TTC549 (cell line): ENCODE measurements around the gene NRG4.
"Not testable (repeated sequence)": the region's sequence is repeated elsewhere in the genome, so short reads cannot be mapped to it uniquely, and the experiment has no call there.

ENCODE experiments used
- FAIRE-seq: peaks from 2 replicates; lab custom pipeline; 2012; peaks lifted over from hg19 to GRCh38; lab: Jason Lieb, UNC

NRG4 gene

GRCh38 chr15:75925440-75925839, 86.8 kb downstream of the NRG4 start:
- no peak for FAIRE-seq

- FAIRE-seq: no peak
Observed at GRCh38 chr15:75924576-75924975, 87.6 kb downstream of the NRG4 start.

GRCh38 chr15:75923756-75924155, 88.5 kb downstream of the NRG4 start:
- no peak for FAIRE-seq

DNA sequence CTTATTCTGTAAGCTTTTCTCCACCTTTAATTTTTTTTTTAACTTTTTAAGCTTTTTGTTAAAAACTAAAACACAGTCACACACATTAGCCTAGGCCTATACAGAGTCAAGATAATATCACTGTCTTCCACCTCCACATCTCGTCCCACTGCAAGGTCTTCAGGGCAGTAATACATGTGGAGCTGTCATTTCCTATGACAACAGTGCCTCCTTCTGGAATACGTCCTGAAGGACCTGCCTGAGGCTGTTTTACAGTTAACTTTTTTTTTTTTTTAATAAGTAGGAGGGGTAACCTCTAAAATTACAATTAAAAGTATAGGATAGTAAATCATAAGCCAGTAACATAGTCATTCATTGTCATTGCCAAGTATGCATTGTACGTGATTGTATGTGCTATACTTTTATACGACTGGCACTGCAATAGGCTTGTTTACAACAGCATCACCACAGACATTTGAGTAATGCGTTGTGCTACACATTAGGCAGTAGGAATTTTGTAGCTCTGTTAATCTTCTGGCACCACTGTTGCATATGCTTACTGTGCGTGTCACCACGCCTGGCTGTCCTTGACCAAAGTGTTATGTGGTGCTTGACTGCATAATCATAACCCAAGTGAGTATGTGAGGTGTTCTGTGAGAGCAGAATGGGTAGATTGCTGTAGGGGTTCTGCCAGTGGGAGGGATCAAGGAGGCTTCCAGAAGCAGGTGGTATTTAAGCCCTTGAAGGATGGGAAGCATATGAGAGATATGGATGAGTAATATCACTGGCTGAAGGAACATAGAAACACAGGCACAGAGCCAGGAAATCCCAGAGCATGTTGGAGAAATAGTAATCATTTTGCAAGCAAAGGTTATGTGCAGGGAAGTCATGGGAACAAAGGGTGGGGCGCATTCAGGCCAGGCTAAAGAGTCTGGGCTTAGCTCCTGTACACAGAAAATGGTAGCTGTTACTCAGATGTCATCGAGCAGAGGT, 90.2 kb downstream of the NRG4 start:
- FAIRE-seq: peak; percentile 7

DNA sequence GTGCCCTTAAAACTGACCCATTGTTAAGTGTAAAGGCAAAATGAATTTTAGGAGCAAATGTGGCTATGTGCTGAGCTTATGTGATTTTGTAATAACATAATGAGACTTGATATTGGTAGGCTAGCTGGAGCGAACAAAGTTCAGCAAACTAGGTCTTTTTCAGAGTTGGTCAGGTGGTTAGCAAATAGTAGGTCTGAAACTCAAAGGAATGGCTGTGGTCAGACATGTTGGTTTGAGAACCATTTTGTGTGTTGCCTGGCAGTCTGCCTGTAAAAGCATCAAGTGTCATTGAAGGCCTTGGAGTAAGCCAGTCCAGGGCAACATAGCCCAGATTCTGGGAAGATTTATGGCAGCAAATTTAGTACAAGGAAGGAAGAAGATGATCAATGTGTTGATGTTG, 92.1 kb downstream of the NRG4 start:
- FAIRE-seq: no peak

- FAIRE-seq: no peak
Observed at GRCh38 chr15:75918135-75918534, 94.1 kb downstream of the NRG4 start.

GRCh38 chr15:75916978-75917377, 95.2 kb downstream of the NRG4 start:
- no peak for FAIRE-seq

DNA sequence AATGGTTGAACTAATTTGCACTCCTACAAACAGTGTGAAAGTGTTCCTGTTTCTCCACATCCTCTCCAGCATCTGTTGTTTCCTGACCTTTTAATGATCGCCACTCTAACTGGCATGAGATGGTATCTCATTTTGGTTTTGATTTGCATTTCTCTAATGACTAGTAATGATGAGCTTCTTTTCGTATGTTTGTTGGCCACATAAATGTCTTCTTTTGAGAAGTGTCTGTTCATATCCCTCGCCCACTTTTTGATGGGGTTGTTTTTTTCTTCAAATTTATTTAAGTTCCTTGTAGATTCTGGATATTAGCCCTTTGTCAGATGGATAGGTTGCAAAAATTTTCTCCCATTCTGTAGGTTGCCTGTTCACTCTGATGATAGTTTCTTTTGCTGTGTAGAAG, 101.9 kb downstream of the NRG4 start:
- FAIRE-seq: not testable (repeated sequence)

GRCh38 chr15:75905231-75905630, 107.0 kb downstream of the NRG4 start:
- no peak for FAIRE-seq

GRCh38 chr15:75903331-75904239, 108.6 kb downstream of the NRG4 start, which contains the start of gene FBXO22:
TSS of gene FBXO22 (plus strand) at chr15:75903878. CDS start at chr15:75903964, 86 bp downstream.
- no peak for FAIRE-seq

DNA sequence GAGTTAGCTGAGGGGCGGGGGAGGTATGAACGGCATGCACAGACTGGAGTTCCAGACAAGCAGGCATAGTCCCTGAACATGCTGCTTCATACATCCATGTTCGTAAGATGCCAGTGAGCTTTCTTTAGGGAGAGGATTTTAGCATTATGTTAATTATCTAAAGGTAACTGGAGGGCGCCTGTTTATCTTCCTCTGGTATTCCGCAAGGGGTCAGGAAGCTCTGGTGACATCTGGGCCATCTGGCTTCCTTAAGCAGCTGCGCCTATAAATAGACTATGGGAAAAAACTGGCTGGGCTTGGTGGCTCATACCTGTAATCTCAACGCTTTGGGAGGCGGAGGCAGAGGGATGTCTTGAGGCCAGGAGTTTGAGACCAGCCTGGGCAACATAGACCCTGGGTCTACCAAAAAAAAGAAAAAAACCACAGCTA, 110.1 kb downstream of the NRG4 start:
- FAIRE-seq: no peak

GRCh38 chr15:75900577-75900976, 111.6 kb downstream of the NRG4 start:
- no peak for FAIRE-seq

- FAIRE-seq: no peak
Observed at GRCh38 chr15:75895731-75896130, 116.5 kb downstream of the NRG4 start.

DNA sequence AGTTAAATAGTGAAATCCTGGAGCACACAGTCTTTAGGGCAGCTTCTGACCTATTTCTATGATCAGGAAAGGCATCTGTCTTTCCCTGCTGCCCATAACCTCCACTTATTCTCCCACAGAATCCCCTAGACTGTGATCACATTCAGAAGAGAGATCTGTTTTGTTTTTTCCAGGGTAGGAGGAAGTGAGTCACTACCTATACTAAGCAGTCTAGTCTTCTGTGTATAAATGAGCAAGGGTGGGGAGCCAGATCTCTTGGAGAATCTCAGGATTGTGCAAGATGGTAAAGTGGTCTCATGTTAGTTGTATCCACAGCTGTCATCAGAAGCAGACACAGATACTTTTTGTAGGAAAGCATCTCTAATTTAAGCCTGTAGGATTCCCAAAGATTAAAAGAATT, 120.3 kb downstream of the NRG4 start:
- no peak for FAIRE-seq
